ENCODE measurements around the gene MAPK7. TPM values are rescaled to one million over a fixed set of nuclear protein-coding genes. Genes with fewer than 3 reads are reported as not detected.

Gene MAPK7
- total RNA-seq, 4 donors from 2014 or later: 11.4 to 24.3 (median 17.1) TPM

DNA sequence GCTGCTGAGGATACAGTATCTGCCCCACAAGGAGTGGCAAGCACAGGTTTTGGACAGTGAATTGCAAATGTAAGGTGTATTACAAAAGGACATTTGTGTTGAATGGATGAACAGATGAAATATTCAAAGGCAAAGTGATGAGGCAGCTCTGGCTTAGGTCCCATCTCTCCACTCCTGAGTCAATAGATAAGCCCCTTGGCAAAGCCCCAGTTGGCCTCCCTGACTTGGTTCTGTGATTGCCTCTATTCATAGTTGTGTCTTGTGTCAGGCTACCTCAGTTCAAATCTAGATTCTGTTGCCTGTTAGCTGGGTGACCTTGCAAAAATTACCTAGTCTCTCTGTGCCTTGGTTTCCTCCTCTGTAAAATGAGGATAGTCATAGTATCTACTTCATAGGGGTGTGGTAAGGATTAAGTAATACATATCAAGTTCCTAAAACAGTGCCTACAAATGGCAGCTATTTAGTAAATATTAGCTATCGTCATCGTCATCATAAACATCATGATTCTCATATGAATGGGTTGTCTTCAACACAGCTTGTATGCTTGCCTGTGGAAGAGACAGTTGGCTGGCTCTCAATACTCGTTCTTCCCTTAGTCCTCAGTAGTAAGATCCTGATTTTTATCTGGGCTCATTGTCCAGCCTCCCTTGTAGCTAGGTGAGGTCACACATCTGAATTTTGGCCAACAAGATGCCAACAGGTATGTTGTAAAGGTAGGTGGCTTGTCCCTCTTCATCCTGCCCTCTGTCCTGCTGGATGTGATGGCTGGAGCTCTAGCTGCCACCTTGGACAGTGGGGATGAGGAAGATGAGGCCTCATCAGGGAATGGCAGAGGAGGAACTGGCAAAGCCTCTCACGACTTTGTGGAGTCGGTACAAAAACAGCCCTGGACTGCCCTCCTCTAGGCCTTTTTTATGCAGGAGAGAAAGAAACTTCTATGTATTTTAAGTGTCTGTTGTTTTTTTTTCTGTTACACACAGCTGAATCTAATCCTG lies 10.8 kb downstream of the MAPK7 start:
- TF ChIP-seq, protein P1, sequence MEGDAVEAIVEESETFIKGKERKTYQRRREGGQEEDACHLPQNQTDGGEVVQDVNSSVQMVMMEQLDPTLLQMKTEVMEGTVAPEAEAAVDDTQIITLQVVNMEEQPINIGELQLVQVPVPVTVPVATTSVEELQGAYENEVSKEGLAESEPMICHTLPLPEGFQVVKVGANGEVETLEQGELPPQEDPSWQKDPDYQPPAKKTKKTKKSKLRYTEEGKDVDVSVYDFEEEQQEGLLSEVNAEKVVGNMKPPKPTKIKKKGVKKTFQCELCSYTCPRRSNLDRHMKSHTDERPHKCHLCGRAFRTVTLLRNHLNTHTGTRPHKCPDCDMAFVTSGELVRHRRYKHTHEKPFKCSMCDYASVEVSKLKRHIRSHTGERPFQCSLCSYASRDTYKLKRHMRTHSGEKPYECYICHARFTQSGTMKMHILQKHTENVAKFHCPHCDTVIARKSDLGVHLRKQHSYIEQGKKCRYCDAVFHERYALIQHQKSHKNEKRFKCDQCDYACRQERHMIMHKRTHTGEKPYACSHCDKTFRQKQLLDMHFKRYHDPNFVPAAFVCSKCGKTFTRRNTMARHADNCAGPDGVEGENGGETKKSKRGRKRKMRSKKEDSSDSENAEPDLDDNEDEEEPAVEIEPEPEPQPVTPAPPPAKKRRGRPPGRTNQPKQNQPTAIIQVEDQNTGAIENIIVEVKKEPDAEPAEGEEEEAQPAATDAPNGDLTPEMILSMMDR (IDR thresholded peaks at IDR 0.05; ENCODE audit: low read depth): no peak

DNA sequence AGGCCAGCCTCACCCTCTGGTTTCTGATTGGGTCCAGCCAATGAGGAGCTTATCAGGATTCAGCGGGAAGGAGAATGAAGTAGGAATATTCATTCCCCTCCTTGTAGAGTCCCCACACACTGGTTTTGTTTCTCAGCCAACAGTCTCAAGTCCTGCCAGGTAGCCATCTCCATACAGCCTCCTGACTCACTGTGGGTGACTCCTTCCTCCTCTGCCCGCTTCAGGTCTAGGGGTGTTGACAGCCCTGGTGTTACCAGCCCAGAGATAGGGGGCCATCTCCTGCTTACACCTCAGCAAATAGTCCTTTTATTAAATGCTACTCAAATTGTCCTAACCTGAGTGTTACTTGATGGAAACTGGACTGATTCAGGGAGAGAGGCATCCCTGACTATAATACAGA lies 12.7 kb downstream of the MAPK7 start:
- TF ChIP-seq, protein P1 (IDR thresholded peaks at IDR 0.05; ENCODE audit: low read depth): no peak

DNA sequence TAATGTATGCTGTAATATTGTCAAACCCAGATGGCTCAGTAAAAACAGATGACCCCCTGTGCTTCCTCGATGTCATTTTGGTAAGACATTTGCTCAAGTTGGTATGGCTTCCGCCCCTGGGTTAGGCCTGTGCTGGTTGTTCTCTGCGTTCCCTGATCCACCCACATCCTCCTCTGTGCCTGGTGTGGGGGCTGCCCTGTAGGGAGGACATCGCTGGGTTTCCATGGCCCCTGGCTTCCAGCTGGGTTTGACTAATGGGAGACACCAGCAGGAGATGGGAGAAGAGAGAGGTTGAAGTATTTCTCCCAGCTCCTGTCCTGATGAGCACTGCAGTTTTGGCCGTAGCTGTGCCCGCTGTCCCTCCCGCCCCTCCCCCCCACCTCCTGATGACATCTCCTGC lies 13.1 kb downstream of the MAPK7 start:
- TF ChIP-seq, protein P1 (IDR thresholded peaks at IDR 0.05; ENCODE audit: low read depth): no peak

DNA sequence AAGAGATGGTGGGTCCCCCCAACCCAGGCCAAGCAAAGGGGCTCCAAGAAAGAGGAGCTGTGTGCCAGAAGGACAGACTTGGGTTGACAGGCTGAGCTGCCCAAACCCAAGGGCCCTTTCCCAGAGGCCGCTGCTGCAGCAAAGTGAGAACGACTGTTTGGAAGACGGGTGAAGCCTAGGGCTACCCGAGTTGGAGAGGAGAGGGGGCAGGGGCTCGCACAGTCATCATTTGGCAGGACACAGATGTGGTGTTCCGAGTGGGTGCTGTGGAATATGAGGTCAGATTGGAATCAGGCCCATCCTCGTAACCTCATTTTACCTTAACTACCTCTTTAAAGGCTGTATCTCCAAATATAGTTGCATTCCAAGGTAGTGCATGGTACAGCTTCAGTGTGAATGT lies 14.0 kb downstream of the MAPK7 start:
- TF ChIP-seq, protein P1 (IDR thresholded peaks at IDR 0.05; ENCODE audit: low read depth): no peak

DNA sequence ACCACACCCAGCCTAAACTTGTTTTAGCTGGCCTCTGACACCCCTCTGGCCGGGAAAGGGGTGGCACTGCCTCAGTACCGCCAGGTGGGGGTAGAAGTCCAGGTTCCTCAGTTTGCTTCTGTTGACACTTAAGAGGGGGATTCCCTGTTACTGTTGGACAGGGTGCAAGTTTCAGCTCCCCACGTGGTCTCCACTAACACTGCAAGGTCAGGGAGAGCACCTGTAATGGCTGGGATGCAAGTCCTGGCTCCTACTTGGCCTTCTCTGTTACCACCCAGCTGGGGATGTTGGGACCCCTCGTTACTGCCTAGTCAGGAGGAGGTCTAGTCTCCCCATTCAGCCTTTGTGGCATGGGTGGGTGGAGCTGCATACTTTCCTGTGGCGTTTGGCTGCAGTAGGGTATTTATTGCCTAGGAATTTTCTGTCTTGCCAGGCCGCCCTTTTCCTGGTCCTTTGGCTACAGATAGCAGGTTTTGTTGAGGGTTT lies 19.3 kb downstream of the MAPK7 start:
- TF ChIP-seq, protein P1 (IDR thresholded peaks at IDR 0.05; ENCODE audit: low read depth): no peak

DNA sequence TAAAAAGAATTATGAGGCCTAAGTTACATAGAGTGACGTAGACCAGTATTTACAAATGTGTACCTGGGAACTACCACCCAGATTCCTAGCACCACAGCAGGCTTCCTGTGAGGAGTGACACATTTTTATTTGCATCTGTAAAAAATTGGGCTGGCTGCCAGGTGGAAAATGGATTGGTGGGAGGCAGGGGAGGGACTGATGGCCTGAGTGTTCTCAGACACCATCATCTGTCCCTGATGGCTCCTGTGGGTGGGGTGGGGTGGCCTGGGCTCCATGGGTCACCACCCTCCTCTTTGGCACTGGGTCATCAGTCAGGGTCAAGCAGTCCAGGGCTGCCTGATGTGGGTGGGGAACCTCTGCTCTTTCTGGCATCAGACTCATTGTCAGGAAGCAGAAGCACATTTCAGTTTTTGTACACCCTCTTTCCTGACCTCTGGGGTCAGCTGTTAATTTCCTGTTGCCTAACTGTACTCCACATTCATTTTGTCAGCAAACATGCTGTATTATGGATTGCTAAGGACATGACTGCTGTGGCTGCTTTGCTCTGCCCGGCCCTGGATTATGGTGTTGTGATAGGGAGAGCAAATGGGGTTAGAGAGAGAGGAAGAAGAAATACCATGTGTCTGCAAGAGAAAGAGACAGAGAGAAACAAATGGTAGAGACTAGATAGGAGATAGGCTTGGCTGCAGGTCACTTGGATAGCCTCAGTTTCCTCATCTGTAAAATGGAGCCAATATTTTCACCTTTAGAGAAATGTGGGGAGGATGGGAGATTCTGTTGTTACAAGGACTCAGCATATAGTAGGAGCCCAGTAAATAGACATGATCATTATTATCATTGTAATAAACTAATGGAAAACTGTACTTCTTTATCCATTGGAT lies 20.2 kb downstream of the MAPK7 start:
- TF ChIP-seq, protein P1 (IDR thresholded peaks at IDR 0.05; ENCODE audit: low read depth): no peak

All from subcutaneous adipose tissue (tissue), 4 donors.